ENCODE data around the gene TRIM7.

DNA sequence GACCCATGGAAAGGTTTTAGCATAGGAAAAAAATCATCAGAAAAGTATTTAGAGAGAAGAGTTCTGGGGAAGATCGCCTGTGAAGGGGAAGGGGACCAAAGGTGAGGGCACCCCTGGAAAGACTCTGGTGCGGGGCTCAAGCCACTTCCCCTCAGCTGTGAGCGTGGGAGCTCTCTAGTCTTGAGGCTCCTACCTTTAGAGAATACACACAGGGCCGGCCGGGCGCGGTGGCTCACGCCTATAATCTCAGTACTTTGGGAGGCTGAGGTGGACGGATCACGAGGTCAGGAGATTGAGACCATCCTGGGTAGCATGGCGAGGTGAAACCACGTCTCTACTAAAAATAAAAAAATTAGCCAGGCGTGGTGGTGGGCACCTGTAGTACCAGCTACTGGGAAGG lies 25.0 kb upstream of the TRIM7 start:
- TF ChIP-seq, protein P1, sequence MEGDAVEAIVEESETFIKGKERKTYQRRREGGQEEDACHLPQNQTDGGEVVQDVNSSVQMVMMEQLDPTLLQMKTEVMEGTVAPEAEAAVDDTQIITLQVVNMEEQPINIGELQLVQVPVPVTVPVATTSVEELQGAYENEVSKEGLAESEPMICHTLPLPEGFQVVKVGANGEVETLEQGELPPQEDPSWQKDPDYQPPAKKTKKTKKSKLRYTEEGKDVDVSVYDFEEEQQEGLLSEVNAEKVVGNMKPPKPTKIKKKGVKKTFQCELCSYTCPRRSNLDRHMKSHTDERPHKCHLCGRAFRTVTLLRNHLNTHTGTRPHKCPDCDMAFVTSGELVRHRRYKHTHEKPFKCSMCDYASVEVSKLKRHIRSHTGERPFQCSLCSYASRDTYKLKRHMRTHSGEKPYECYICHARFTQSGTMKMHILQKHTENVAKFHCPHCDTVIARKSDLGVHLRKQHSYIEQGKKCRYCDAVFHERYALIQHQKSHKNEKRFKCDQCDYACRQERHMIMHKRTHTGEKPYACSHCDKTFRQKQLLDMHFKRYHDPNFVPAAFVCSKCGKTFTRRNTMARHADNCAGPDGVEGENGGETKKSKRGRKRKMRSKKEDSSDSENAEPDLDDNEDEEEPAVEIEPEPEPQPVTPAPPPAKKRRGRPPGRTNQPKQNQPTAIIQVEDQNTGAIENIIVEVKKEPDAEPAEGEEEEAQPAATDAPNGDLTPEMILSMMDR (conservative IDR thresholded peaks at IDR 0.05; ENCODE audit: low read depth, low read length): no peak
- TF ChIP-seq EZH2 (IDR thresholded peaks at IDR 0.05; ENCODE audit: borderline replicate concordance, low read depth, low read length, poor library complexity, severe bottlenecking): no peak
